Kidney epithelial cell (primary cell): ENCODE measurements around the gene MKX. TPM values are rescaled to one million over a fixed set of nuclear protein-coding genes. Genes with fewer than 3 reads are reported as not detected.

Source experiments
- DNase-seq: peaks from one replicate; pipeline ENCODE4 v3.0.0-alpha.2; 2010; ENCODE audit warnings: low read depth
- H3K27me3 ChIP-seq: 2 replicates; pipeline ENCODE4 v1.6.0; 2011; ENCODE audit warnings: low read length; ENCODE audit not compliant: control insufficient read depth, insufficient read depth
- H3K36me3 ChIP-seq: 2 replicates; pipeline ENCODE4 v1.5.1; 2011; ENCODE audit warnings: low read length; ENCODE audit not compliant: control insufficient read depth, insufficient read depth
- H3K4me3 ChIP-seq: 2 replicates; pipeline ENCODE4 v1.5.1; 2011; ENCODE audit warnings: low read depth, mild to moderate bottlenecking, control low read depth, low read length
- CTCF ChIP-seq: IDR thresholded peaks from 2 replicates; pipeline ENCODE4 v1.5.1; 2011; ENCODE audit warnings: mild to moderate bottlenecking, moderate library complexity, low read length, control low read depth, inconsistent platforms; ENCODE audit not compliant: insufficient read depth, poor library complexity, severe bottlenecking
- total RNA-seq: library from RNA; depleted of rRNA; stranded (reverse); fragments of >200 nt; gene quantifications from 2 replicates; pipeline ENCODE4 v1.2.3, GENCODE V29; 2015

The MKX gene
- total RNA-seq, 1 donor from 2014 or later, result 3.2 TPM

DNA sequence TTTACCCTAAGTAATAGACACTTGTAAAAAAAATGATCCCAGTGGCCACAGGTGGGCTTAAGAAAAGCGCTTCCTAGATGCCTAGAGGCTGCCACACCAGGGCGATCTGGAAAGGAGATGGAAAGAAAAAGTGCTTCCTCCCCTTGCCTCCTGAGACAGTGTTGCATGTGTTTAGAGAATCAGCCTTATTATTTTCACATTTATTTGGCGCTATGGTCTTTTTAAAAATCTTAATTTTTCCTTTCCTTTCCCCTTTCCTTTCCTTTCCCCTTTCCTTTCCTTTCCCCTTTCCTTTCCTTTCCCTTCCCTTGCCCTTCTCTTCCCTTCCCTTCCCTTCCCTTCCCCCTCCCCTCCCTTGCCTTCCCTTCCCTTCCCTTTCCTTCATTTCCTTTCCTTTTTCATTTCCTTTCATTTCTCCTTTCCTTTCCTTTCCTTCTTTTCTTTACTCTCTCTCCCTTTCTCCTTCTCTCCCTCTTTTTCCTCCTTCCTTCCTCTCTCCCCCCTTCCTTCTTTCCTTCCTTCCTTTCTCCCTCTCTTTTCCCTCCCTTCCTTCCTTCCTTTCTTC lies 7.1 kb upstream of the MKX start:
- no peak for DNase-seq
- Histone ChIP-seq H3K36me3 (no peaks in the 10 kb centered on the region), H3K27me3 (peaks cover 6% of the 10 kb centered on the region), H3K4me3 (no peak overlapping the region)
- TF ChIP-seq CTCF, result no peak

GRCh38 chr10:27748601-27749000 lies 3.0 kb upstream of the MKX start:
- Histone ChIP-seq H3K4me3 (no peak overlapping the region), H3K27me3 (peaks cover 44% of the 10 kb centered on the region), H3K36me3 (no peaks in the 10 kb centered on the region)
- DNase-seq, result no peak
- TF ChIP-seq CTCF, result no peak

- DNase-seq, result no peak
- H3K27me3 ChIP-seq, result peaks cover 55% of the 10 kb centered on the region
- no peak overlapping the region for H3K4me3 ChIP-seq
- TF ChIP-seq CTCF, result no peak
- H3K36me3 ChIP-seq, result no peaks in the 10 kb centered on the region
Measured at GRCh38 chr10:27747096-27747451, 1.5 kb upstream of the MKX start.

GRCh38 chr10:27746397-27747095 lies 927 bp upstream of the MKX start:
- no peak for DNase-seq
- Histone ChIP-seq H3K4me3 (peak overlapping the region; percentile 33), H3K27me3 (peaks cover 59% of the 10 kb centered on the region), H3K36me3 (no peaks in the 10 kb centered on the region)
- no peak for TF ChIP-seq CTCF

DNA sequence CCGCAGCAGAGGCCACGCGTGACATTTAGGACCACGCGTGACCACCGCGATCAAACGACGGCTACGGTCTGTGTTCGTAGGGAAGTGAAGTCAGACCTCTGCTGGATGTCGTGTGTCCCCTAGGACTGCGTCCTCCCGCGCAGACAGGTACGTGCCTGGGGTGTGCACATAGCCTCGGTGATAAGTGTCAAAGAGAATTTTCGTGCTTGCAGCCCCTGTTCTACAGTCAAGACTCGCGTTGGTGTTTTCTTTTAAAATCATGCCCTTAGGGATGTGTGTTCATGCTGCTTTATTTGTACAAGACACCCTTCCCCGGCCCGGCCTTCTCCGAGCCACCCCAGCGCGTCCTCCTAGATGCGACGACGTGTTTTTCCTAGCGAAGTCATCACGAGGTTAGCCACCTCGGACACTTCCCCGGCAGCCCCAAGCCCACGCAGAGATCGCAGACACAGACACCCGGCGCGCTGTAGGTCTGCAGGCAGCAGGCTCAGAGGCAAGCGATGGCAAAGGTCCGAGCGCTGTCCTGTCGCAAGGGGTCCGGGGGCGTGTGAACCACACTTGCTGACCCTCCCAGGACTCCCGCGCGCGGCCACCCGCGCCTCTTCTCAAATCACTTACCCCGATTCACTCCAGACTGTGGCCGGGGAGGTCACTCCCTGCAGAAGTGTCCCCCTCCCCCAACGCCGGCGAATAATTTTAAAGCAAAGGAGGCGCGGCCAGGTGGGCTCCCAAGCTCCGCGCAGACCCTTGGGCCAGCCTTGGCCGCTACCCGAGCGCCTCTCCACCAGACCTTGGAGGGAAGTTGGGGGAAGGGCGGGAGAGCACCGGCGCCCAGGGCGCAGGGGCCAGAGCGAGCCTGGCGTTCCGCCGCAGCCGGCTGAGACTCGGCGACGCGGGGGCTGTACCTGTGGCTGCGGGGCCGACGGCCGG lies 552 bp downstream of the MKX start:
- peaks cover 65% of the 10 kb centered on the region for H3K27me3 ChIP-seq
- H3K36me3 ChIP-seq, result no peaks in the 10 kb centered on the region
- DNase-seq, result no peak
- peak overlapping the region; percentile 33 for H3K4me3 ChIP-seq
- TF ChIP-seq CTCF, result no peak
